ENCODE data around the gene EEFSEC.
A peak's percentile ranks its signal among the peaks of the same experiment; 100 is the strongest.

Gene EEFSEC

DNA sequence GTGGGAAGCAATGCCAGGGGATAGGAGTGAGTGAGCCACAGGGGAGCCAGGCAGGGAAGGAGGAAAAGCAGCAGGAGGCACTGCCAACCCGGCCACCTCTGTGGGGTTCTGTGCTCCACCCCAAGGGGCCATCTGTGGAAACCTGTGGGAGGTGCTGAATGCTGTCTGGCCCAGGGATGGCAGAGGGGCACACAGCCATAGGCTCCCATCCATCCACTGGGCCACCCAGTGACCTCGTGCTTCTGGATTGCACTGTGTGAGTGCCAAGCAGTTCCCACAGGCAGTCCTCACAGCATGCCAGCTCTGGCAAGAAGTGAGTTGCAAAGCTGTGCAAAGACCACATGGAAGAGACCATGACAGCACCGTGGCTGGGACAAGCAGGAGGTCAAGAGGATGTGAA, 285.9 kb downstream of the EEFSEC start:
- FAIRE-seq, result no peak
- no peak for DNase-seq (ENCODE audit: insufficient read length)
- TF ChIP-seq POLR2AphosphoS5 (IDR thresholded peaks at IDR 0.05; ENCODE audit: low read depth, low read length), result no peak
- TF ChIP-seq TAF1 (IDR thresholded peaks at IDR 0.05; ENCODE audit: borderline replicate concordance, low read depth, low read length), result no peak
- TF ChIP-seq POLR2A (IDR thresholded peaks at IDR 0.05; ENCODE audit: low read depth, low read length), result no peak

DNA sequence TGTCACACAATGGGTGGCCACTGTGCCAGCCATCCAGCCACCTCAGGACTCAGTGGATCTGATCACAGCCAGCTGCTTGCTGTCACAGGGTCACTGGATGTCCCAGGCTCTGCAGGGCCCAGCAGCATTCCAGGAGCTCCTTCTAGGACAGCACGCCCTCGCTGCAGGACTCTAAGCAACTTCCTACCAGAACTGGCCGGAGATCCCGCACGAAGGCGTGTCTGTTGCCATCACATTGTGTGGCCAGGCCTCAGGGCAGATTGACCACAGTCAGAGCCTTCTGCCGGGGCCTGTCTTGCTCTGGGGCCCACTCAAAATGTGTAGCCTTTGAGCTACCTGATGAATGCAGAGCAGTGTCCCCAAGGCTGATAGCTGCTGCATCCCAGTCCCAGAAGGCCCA, 288.8 kb downstream of the EEFSEC start:
- TF ChIP-seq POLR2A (IDR thresholded peaks at IDR 0.05; ENCODE audit: low read depth, low read length) (no peak), TAF1 (IDR thresholded peaks at IDR 0.05; ENCODE audit: borderline replicate concordance, low read depth, low read length) (no peak)

DNA sequence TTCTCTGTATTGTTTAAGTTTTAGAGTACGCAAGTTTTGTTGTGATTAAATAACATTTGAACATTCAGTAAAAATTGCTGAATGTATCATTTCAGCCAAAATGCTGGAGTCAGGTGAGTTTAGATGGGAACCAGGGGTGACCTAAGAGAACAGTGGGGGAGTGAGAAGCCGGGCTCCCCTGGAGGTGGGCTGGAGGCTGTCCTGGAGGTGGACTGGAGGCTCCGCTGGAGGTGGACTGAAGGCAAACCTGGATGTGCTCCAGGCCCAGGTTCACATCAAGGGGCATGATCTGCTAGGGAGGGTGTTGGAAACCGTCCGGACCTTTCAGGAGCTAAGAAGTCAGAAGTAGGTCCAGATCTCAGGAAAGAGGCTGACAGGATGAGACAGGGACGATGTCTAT, 289.7 kb downstream of the EEFSEC start:
- no peak for FAIRE-seq
- TF ChIP-seq POLR2AphosphoS5 (IDR thresholded peaks at IDR 0.05; ENCODE audit: low read depth, low read length), result no peak
- TF ChIP-seq TAF1 (IDR thresholded peaks at IDR 0.05; ENCODE audit: borderline replicate concordance, low read depth, low read length), result no peak
- TF ChIP-seq POLR2A (IDR thresholded peaks at IDR 0.05; ENCODE audit: low read depth, low read length), result no peak

More for the DNA sequence above, 288.8 kb downstream of the EEFSEC start:
- no peak for FAIRE-seq
- DNase-seq (ENCODE audit: insufficient read length), result no peak

DNA sequence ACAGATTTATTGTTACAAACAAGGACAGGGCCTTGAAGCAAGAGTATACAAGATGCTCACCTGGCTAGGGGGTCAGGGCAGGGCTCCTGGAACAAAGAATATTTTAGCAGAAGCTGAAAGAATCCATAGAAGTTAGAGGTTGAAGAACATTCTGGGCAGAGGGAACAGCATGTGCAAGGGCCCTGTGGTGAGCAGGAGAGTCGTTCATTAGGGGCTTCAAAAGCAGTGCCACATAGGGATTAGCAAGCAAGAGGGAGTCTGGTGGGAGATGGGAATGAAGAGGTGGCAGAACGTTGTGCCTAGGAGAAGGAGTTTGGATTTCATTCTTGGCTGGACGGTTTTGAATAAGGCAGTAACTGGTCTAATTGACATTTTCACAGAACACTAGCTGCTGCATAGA, 290.5 kb downstream of the EEFSEC start:
- FAIRE-seq (no peak), DNase-seq (ENCODE audit: insufficient read length) (no peak)
- TF ChIP-seq TAF1 (IDR thresholded peaks at IDR 0.05; ENCODE audit: borderline replicate concordance, low read depth, low read length), result no peak
- no peak for TF ChIP-seq POLR2AphosphoS5 (IDR thresholded peaks at IDR 0.05; ENCODE audit: low read depth, low read length)
- TF ChIP-seq POLR2A (IDR thresholded peaks at IDR 0.05; ENCODE audit: low read depth, low read length), result no peak

More for the DNA sequence above, 289.7 kb downstream of the EEFSEC start:
- DNase-seq (ENCODE audit: insufficient read length), result no peak

DNA sequence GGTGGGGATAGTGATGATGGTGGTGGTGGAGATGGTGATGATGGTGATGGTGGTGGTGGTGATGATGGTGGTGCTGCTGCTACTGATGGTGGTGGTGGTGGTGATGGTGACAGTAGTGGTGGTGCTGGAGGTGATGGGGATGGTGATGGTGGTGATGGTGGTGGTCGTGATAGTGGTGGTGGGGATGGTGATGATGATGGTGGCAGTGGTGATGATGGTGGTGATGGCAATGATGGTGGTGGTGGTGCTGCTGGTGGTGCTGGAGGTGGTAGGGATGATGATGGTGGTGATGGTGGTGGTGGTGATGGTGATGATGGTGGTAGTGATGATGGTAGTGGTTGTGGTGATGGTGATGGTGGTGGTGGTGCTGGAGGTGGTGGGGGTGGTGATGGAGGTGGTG, 292.1 kb downstream of the EEFSEC start:
- TF ChIP-seq POLR2AphosphoS5 (IDR thresholded peaks at IDR 0.05; ENCODE audit: low read depth, low read length), result no peak
- no peak for TF ChIP-seq TAF1 (IDR thresholded peaks at IDR 0.05; ENCODE audit: borderline replicate concordance, low read depth, low read length)
- no peak for TF ChIP-seq POLR2A (IDR thresholded peaks at IDR 0.05; ENCODE audit: low read depth, low read length)
- DNase-seq (ENCODE audit: insufficient read length), result no peak

DNA sequence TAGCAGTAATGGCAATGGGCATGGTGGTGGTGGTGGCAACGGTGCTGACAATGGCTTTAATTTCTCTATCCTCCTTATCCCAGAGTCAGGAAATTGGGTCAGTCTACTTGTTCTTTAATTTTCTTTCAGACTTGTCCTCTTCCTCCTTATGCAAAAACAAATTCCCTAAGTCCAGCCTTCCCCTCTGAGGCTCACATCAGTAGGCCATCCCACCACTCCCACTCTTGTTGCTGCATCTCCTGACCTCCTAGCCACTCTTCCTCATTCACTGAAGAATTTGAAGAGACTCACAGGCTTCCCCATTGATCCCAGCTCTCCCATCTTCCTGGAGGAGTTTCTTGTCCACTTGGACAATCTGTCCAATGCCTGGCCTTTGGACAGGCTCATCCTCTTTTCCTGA, 293.5 kb downstream of the EEFSEC start:
- no peak for DNase-seq (ENCODE audit: insufficient read length)
- FAIRE-seq, result no peak
- TF ChIP-seq TAF1 (IDR thresholded peaks at IDR 0.05; ENCODE audit: borderline replicate concordance, low read depth, low read length), result no peak
- no peak for TF ChIP-seq POLR2A (IDR thresholded peaks at IDR 0.05; ENCODE audit: low read depth, low read length)
- no peak for TF ChIP-seq POLR2AphosphoS5 (IDR thresholded peaks at IDR 0.05; ENCODE audit: low read depth, low read length)

More for the DNA sequence above, 292.1 kb downstream of the EEFSEC start:
- no peak for FAIRE-seq

DNA sequence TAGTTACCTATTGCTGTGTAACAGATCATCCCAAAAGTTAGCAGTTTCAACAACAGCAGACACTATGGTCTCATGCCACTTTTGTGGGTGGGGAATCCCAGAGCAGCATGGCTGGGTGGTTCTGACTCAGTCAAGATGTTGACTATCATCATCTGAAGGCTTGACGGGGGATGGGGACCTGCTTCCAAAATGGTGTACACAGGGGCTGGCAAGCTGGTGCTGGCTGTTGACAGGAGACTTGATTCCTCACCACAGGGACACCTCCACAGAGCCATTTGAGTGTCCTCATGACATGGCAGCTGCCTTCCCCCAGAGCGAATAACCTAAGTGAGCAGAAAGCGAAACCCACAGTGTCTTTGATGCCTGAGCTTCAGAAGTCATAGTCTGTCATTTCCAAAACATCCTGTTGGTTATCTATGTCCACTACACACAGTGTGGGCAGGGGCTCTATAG, 294.3 kb downstream of the EEFSEC start:
- FAIRE-seq (peak; percentile 86), DNase-seq (ENCODE audit: insufficient read length) (no peak)
- TF ChIP-seq TAF1 (IDR thresholded peaks at IDR 0.05; ENCODE audit: borderline replicate concordance, low read depth, low read length) (no peak), POLR2AphosphoS5 (IDR thresholded peaks at IDR 0.05; ENCODE audit: low read depth, low read length) (no peak), POLR2A (IDR thresholded peaks at IDR 0.05; ENCODE audit: low read depth, low read length) (no peak)

DNA sequence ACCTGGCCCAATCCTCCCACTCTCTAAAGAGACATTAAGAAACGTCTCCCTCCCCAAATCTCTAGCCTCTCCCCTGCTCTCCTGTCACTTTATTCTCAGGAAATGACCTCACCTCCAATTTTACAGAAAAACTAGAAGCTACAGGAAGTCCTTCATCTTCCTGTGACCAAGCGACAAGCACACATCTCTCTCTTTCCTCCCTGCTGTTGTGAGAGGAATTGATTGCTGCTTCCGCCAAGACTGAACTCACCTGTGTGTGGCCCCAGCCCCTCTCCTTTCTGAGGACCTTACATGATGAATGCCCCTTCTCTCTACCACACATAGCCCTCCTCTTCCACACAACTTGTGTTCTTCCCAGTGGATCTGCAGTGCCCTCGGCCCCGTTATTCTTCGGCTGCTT, 295.2 kb downstream of the EEFSEC start:
- FAIRE-seq (peak; percentile 27), DNase-seq (ENCODE audit: insufficient read length) (no peak)
- TF ChIP-seq TAF1 (IDR thresholded peaks at IDR 0.05; ENCODE audit: borderline replicate concordance, low read depth, low read length) (no peak), POLR2A (IDR thresholded peaks at IDR 0.05; ENCODE audit: low read depth, low read length) (no peak), POLR2AphosphoS5 (IDR thresholded peaks at IDR 0.05; ENCODE audit: low read depth, low read length) (no peak)

DNA sequence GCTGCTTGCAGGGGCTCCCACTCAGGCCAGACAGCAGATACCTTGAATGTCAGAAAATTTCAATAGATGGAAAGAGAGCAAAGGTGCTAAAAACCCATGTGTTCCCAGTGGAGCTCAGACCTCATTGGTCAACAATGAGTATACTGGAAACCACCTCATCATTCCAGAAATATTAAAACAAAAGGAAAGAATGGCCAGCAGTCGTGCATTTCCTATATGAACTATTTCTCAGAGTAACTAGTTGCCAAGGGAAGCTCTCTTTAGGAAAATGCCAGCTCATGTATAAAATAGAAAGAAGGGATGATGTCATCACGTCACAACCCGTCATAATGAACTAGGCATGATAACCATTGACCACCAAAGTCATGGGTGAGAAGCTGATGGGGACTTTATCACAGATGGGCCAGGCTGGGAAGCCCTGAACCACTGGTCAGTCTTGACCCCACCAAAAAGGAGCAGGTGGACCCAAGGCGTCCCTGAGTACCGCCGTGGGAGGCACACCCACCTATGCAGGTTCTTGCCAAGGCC, 295.9 kb downstream of the EEFSEC start:
- TF ChIP-seq POLR2AphosphoS5 (IDR thresholded peaks at IDR 0.05; ENCODE audit: low read depth, low read length) (no peak), POLR2A (IDR thresholded peaks at IDR 0.05; ENCODE audit: low read depth, low read length) (no peak), TAF1 (IDR thresholded peaks at IDR 0.05; ENCODE audit: borderline replicate concordance, low read depth, low read length) (no peak)
- FAIRE-seq (no peak), DNase-seq (ENCODE audit: insufficient read length) (no peak)

DNA sequence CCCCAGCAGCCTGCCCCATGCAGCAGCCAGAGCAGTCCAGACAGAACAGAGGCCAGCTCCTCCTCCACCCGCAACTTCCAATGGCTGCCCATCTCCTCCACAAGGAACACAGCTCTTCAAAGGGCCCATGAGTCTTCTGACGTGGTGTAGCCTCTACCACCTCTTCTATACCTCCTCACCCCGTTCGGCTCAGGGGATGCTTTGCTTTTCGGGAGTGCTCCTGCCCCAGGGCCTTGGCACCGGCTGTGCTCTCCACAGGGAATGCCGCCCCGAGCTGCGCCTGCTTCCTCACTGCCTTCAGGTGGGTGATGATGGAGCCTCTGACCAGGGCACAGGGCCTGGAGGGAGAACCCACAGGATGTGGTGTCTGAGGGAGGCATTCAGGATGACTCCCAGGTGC, 298.8 kb downstream of the EEFSEC start:
- DNase-seq (ENCODE audit: insufficient read length) (no peak), FAIRE-seq (no peak)
- TF ChIP-seq POLR2AphosphoS5 (IDR thresholded peaks at IDR 0.05; ENCODE audit: low read depth, low read length) (no peak), TAF1 (IDR thresholded peaks at IDR 0.05; ENCODE audit: borderline replicate concordance, low read depth, low read length) (no peak), POLR2A (IDR thresholded peaks at IDR 0.05; ENCODE audit: low read depth, low read length) (no peak)

DNA sequence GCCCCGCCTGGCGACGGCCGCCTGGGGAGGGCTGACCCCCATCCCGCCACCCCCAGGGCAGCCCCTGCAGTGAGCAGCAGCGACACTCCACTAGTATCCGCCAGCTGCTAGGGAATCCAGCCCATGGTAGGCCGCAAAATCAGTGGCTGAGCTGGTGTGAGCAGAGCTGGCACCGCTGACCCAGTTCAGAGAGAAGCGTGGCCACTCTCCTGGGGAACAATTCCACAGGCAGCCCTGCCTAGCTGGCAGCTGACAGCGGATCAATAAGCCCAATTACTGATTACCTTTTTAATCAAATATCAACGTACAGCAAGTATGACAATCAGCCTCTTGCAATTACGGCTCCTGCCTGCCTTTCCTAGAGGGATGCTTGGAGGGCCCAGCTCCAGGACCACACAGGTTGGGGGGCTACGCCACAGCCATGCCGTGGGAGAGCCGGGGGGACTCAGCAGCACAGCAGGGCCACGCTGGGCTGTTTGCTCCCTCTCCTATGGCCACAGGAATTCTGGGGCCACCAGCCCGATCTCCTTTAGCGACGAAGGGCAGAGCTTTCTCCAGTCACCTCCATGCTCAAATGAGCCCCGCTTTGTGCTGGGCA, 299.5 kb downstream of the EEFSEC start:
- DNase-seq (ENCODE audit: insufficient read length), result no peak
- TF ChIP-seq POLR2AphosphoS5 (IDR thresholded peaks at IDR 0.05; ENCODE audit: low read depth, low read length), result no peak
- TF ChIP-seq TAF1 (IDR thresholded peaks at IDR 0.05; ENCODE audit: borderline replicate concordance, low read depth, low read length), result no peak
- no peak for TF ChIP-seq POLR2A (IDR thresholded peaks at IDR 0.05; ENCODE audit: low read depth, low read length)
- no peak for FAIRE-seq

DNA sequence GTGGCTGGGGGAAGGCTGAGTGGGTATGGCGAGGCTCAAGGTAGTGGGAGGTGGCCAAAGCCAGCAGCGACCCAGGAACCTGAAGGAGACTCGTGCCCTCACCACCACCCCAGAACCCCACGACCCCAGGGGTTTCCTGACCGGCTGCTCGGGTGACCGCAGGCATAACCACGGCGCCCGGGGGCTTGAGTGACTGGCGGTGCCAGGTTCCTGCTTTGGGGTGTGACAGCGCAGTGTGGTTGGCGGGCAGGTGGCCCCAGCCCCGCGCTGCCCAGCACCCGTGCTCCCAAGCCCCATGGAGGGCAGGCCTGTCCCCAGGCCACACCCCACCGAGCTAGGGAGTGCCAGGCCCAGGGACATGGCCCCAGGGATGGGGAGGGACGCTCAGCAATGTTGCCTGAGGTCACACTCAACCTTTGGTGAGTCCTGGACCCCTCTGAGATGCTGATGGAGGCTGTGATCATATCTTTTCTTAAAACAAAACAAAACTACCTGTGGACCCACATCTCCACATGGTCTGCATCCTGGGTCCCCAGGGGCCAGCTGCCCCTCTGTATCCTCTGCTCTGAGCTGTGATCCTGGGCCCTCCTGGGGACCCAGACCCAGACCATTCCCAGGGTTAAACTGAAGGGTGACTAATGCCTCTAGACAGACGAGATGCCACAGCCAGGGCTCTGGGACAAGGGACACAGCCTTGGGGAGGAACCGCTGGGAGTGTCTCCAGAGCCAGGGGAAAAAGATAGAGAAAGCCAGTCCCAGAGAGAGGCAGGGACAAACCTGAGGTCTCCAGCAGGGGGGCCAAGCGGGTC, 300.4 kb downstream of the EEFSEC start:
- FAIRE-seq (no peak), DNase-seq (ENCODE audit: insufficient read length) (no peak)
- TF ChIP-seq TAF1 (IDR thresholded peaks at IDR 0.05; ENCODE audit: borderline replicate concordance, low read depth, low read length) (no peak), POLR2AphosphoS5 (IDR thresholded peaks at IDR 0.05; ENCODE audit: low read depth, low read length) (no peak), POLR2A (IDR thresholded peaks at IDR 0.05; ENCODE audit: low read depth, low read length) (no peak)

Measured in GM12892 (cell line).